ENCODE data around the gene NPEPL1. TPM values are rescaled to one million over a fixed set of nuclear protein-coding genes. Genes with fewer than 3 reads are reported as not detected.

Gene NPEPL1
- total RNA-seq, 2 donors from 2014 or later = 12.2 to 14.1 TPM

DNA sequence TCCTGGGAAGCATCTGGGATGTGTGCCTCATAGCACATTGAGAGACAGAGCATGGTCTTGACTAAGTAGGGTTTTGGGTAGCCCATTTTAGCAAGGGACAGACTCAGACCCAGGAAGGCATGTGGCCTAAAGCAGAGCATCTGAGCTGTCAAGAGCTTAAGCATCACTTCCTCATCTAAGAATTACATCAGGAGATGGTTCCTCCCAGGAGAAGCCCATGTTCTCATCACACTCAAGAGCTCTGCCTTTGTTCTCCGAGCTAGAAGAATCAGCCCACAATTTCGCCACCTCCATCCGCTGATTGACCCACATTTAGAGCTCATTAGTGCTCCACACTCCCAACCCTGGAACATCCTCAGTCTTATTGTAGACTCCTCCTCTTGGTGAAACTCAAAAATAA, 68.3 kb downstream of the NPEPL1 start:
- Histone ChIP-seq H3K27me3 (no peaks in the 10 kb centered on the region), H3K27ac (no peak overlapping the region), H3K4me3 (no peak overlapping the region), H3K36me3 (no peaks in the 10 kb centered on the region), H3K4me1 (no peaks in the 10 kb centered on the region), H3K9me3 (no peaks in the 10 kb centered on the region)
- TF ChIP-seq CTCF (IDR thresholded peaks at IDR 0.05) = no peak
- no peak for DNase-seq (ENCODE audit: low spot score)

- H3K4me3 ChIP-seq = no peak overlapping the region
- no peaks in the 10 kb centered on the region for H3K36me3 ChIP-seq
- no peak overlapping the region for H3K27ac ChIP-seq
- DNase-seq (ENCODE audit: low spot score) = no peak
- H3K27me3 ChIP-seq = no peaks in the 10 kb centered on the region
- no peaks in the 10 kb centered on the region for H3K4me1 ChIP-seq
- no peak for TF ChIP-seq CTCF (IDR thresholded peaks at IDR 0.05)
- no peaks in the 10 kb centered on the region for H3K9me3 ChIP-seq
These were observed 69.5 kb downstream of the NPEPL1 start for GRCh38 chr20:58762120-58762519.

GRCh38 chr20:58763076-58763475, 70.5 kb downstream of the NPEPL1 start:
- TF ChIP-seq CTCF (IDR thresholded peaks at IDR 0.05) = no peak
- Histone ChIP-seq H3K27ac (no peak overlapping the region), H3K9me3 (no peaks in the 10 kb centered on the region), H3K4me3 (no peak overlapping the region), H3K36me3 (no peaks in the 10 kb centered on the region), H3K27me3 (no peaks in the 10 kb centered on the region), H3K4me1 (no peaks in the 10 kb centered on the region)
- no peak for DNase-seq (ENCODE audit: low spot score)

Other genes starting within 250 kb of the NPEPL1 start
- gene APCDD1L, start 177.4 kb upstream of the NPEPL1 start, total RNA-seq = 1 to 10 TPM in 1 of 2 donors, under 1 TPM in 1; 0.89 to 1.5 TPM
- gene STX16, start 41.5 kb upstream of the NPEPL1 start, total RNA-seq = 10 to 100 TPM; 20.9 to 26.1 TPM
- gene GNAS-AS1, start 158.1 kb downstream of the NPEPL1 start, total RNA-seq = not detected
- 1,000 to 10,000 TPM; 1,032 to 1,202 TPM for gene GNAS, start 159.9 kb downstream of the NPEPL1 start, total RNA-seq

Data from right atrium auricular region (tissue), 2 donors.